Pancreas (tissue), 10 donors: ENCODE results near the gene MYO9A. TPM values are rescaled to one million over a fixed set of nuclear protein-coding genes. Genes with fewer than 3 reads are reported as not detected.

Experiments used
- ATAC-seq, 4 donors: fragments of 200-7000 bp; cut with Tn5 transposase; one replicate each; pipeline versions ENCODE4 v1.8.0 to v1.9.1; 2020; ENCODE audit warnings: mild to moderate bottlenecking in 4 of 4, moderate library complexity in 4 of 4
- DNase-seq, 6 donors: peaks; one replicate each; pipeline ENCODE4 v3.0.0-alpha.2; 2020
- FAIRE-seq: peaks from 2 replicates; lab custom pipeline; 2012; peaks lifted over from hg19 to GRCh38; lab: Jason Lieb, UNC
- H3K27ac ChIP-seq, 4 donors: fragments of 200-600 bp; sonication (generic); 1 replicate in 3 of 4; 2 replicates in 1 of 4; pipeline versions ENCODE4 v1.5.0 to v1.8.0; 2020
- H3K27me3 ChIP-seq, 4 donors: fragments of 200-600 bp; one replicate each; pipeline ENCODE4 v1.8.0; 2021
- H3K36me3 ChIP-seq, 3 donors: fragments of 200-600 bp; sonication (generic) in 1 of 3; one replicate each; pipeline versions ENCODE4 v1.5.0 to v1.8.0; 2020 to 2021
- H3K4me1 ChIP-seq, 3 donors: fragments of 200-600 bp; one replicate each; pipeline ENCODE4 v1.8.0; 2021
- H3K4me3 ChIP-seq, 4 donors: fragments of 200-600 bp; sonication (generic) in 2 of 4; one replicate each; pipeline versions ENCODE4 v1.5.0 to v1.8.0; 2020 to 2021
- H3K9me3 ChIP-seq, 4 donors: fragments of 200-600 bp; one replicate each; pipeline ENCODE4 v1.8.0; 2021
- CTCF ChIP-seq, 4 donors: fragments of 200-600 bp; sonication (generic) in 3 of 4; IDR thresholded peaks; one replicate each; pipeline versions ENCODE4 v1.5.0 to v1.8.0; 2021; ENCODE audit warnings: antibody characterized with exemption in 4 of 4
- WGBS, 2 donors: extraction: QIAGEN DNeasy Blood & Tissue Kit; methylation state at CpG; one replicate each; pipeline ENCODE4 v1.1.7; 2013; 5-methylcytosine and 5-hydroxymethylcytosine counted together
- intact Hi-C, 3 donors: fragments of 100-400 bp; cut with DNase I; formaldehyde crosslinking; loops; one replicate each; pipeline versions ENCODE4 v1.11.1 to v1.14.2; 2022
- polyA plus RNA-seq, 2 donors: library from polyadenylated mRNA; stranded (reverse); fragments of 200-250 nt; gene quantifications; one replicate each; pipeline ENCODE4 v1.2.3, GENCODE V29; 2013
- total RNA-seq, 6 donors: library from RNA; stranded (reverse); fragmentation: NEBNext Ultra II Directional in 4 of 6; extraction: Animal tissue kit (Norgen Biotek cat#: 25700) in 4 of 6; gene quantifications; one replicate each; pipeline versions ENCODE4 v1.2.1 to v1.2.4, GENCODE V29; 2021 to 2023
- donor health status: healthy with polysubstance abuse.
- donor health status: DM: no; HTN: no; CAD: no; lungs with moderate emphysema.
- donor health status: DM: no; HTN: no; CAD: no.
- donor health status: control.
- donor health status: control.
- donor health status: Bipolar disorder and iron deficiency.
- donor health status: DM: yes; HTN: yes; CAD: no.
- donor health status: DM: no; HTN: no; CAD: no.
- donor health status: DM: no; HTN: no; CAD: no.
- donor health status: DM: yes; HTN: yes; CAD: no.

The MYO9A gene
- total and polyA plus RNA-seq, 8 donors, result 1.2 to 21.0 (median 7.8) TPM

GRCh38 chr15:71798641-71799040, 319.3 kb downstream of the MYO9A start:
- no peak for TF ChIP-seq CTCF (IDR thresholded peaks at IDR 0.05)
- Histone ChIP-seq H3K4me3 (no peak overlapping the region), H3K27ac (no peak overlapping the region), H3K27me3 (no peaks in the 10 kb centered on the region), H3K4me1 (no peaks in the 10 kb centered on the region), H3K36me3 (no peaks in the 10 kb centered on the region), H3K9me3 (no peaks in the 10 kb centered on the region)
- whole genome bisulfite sequencing, 2 donors, result 49 to 53% methylated on average over 6 of the region's 6 CpGs
- DNase-seq, result peak in 1 of 6 donors; percentile 7
- intact Hi-C loops, result no loop called here
- FAIRE-seq, result no peak
- no peak for ATAC-seq

GRCh38 chr15:71792521-71792920, 325.4 kb downstream of the MYO9A start:
- intact Hi-C loops, result no loop called here
- no peak overlapping the region for H3K27ac ChIP-seq
- no peaks in the 10 kb centered on the region for H3K4me1 ChIP-seq
- FAIRE-seq (no peak), DNase-seq (no peak), ATAC-seq (peak in 3 of 4 donors; percentile 45 to 79 (median 76))
- TF ChIP-seq CTCF (IDR thresholded peaks at IDR 0.05), result no peak
- H3K27me3 ChIP-seq, result no peaks in the 10 kb centered on the region
- no peaks in the 10 kb centered on the region for H3K36me3 ChIP-seq
- no peaks in the 10 kb centered on the region for H3K9me3 ChIP-seq
- WGBS, 2 donors, result 21 to 23% methylated on average over 2 of the region's 2 CpGs
- H3K4me3 ChIP-seq, result no peak overlapping the region

GRCh38 chr15:71791975-71792374, 326.0 kb downstream of the MYO9A start:
- DNase-seq (peak in 1 of 6 donors; percentile 34), FAIRE-seq (no peak), ATAC-seq (no peak)
- Histone ChIP-seq H3K4me3 (no peak overlapping the region), H3K4me1 (no peaks in the 10 kb centered on the region), H3K27ac (peak overlapping the region in 1 of 4 donors; percentile 66), H3K27me3 (no peaks in the 10 kb centered on the region), H3K9me3 (no peaks in the 10 kb centered on the region), H3K36me3 (no peaks in the 10 kb centered on the region)
- 70 to 84% methylated on average over 7 of the region's 7 CpGs for WGBS, 2 donors
- intact Hi-C loops, result no loop called here
- no peak for TF ChIP-seq CTCF (IDR thresholded peaks at IDR 0.05)

GRCh38 chr15:71790081-71790480, 327.9 kb downstream of the MYO9A start:
- Histone ChIP-seq H3K4me3 (no peak overlapping the region), H3K9me3 (no peaks in the 10 kb centered on the region), H3K27me3 (no peaks in the 10 kb centered on the region), H3K27ac (peak overlapping the region in 2 of 4 donors; percentile 50 to 66), H3K36me3 (no peaks in the 10 kb centered on the region), H3K4me1 (no peaks in the 10 kb centered on the region)
- WGBS, 2 donors, result 46 to 54% methylated on average over 10 of the region's 10 CpGs
- ATAC-seq (peak; percentile 38 to 86 (median 78)), DNase-seq (peak in 1 of 6 donors; percentile 37), FAIRE-seq (no peak)
- no peak for TF ChIP-seq CTCF (IDR thresholded peaks at IDR 0.05)
- intact Hi-C loops, result no loop called here

- intact Hi-C loops, result no loop called here
- H3K4me1 ChIP-seq, result no peaks in the 10 kb centered on the region
- FAIRE-seq, result no peak
- WGBS, 2 donors, result 65 to 91% methylated on average over 6 of the region's 6 CpGs
- H3K4me3 ChIP-seq, result no peak overlapping the region
- H3K27me3 ChIP-seq, result no peaks in the 10 kb centered on the region
- peak overlapping the region in 1 of 4 donors; percentile 66 for H3K27ac ChIP-seq
- TF ChIP-seq CTCF (IDR thresholded peaks at IDR 0.05), result no peak
- no peak for DNase-seq
- H3K36me3 ChIP-seq, result no peaks in the 10 kb centered on the region
- no peak for ATAC-seq
- H3K9me3 ChIP-seq, result no peaks in the 10 kb centered on the region
Measured at GRCh38 chr15:71789616-71790015, 328.3 kb downstream of the MYO9A start.
